Skeletal muscle satellite cell (primary cell): ENCODE data around the gene PCP2.

Experiments used
- H3K27me3 ChIP-seq: 2 replicates; pipeline ENCODE4 v1.7.0; 2013; ENCODE audit warnings: low read length; ENCODE audit not compliant: control insufficient read depth, insufficient read depth
- H3K36me3 ChIP-seq: 2 replicates; pipeline ENCODE4 v1.7.0; 2013; ENCODE audit warnings: mild to moderate bottlenecking, control low read depth, low read length; ENCODE audit not compliant: insufficient read depth
- H3K4me1 ChIP-seq: 2 replicates; pipeline ENCODE4 v1.7.0; 2013; ENCODE audit warnings: low read length; ENCODE audit not compliant: control insufficient read depth, insufficient read depth
- H3K4me2 ChIP-seq: 2 replicates; pipeline ENCODE4 v1.7.0; 2013; ENCODE audit warnings: mild to moderate bottlenecking, low read length
- H3K4me3 ChIP-seq: 2 replicates; pipeline ENCODE4 v1.7.0; 2013; ENCODE audit warnings: low read length
- H3K9ac ChIP-seq: 2 replicates; pipeline ENCODE4 v1.7.0; 2013; ENCODE audit warnings: mild to moderate bottlenecking, low read depth, low read length, moderate library complexity
- H3K9me3 ChIP-seq: replicated peaks from 2 replicates; pipeline ENCODE4 v1.7.0; 2013; ENCODE audit warnings: mild to moderate bottlenecking, control low read depth, low read length

Gene PCP2

DNA sequence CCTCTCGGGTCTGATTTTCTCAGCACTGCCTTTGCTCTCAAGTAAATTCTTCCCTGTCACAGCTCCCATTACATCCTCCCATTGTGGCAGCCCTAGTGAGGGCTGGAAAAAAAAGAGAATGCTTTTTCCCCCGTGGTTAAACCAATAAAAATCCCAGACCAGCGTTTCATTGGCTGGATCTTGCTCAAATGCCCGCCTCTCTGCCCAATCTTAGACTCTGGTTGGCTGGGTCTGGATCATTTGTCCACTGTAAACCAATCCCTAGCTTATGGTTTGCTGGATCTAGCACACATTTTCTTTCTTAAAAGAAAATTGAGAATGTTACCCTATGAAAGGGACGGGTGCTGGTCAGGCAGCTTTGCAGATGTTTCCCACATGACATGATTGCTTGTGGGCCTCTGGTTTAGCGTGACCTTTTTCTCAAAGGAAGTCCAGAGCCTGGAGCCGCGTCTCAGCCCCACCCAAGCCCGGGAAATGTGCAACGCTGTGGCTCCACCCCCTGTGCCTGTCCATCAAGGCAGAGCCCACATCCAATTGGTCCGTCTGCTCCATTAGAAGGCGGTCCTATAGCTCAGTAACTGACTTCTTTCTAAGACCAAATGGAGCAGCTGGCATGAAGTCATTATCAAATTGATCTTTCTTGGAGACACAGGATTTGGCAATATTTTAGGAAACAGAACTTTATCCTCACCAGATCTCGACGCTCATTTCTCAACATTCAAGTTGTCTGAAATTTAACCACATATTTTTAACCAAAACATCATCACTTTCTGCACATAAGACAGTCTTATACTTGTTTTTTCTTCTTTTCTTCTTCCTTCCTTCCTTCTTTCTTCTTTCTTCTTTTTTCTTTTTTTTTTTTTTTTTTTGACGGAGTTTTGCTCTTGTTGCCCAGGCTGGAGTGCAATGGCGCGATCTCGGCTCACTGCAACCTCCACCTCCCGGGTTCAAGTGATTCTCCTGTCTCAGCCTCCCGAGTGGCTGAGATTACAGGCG is 40.8 kb upstream of the PCP2 start:
- Histone ChIP-seq H3K36me3 (no peaks in the 10 kb centered on the region), H3K4me2 (peak overlapping the region; percentile 34), H3K27me3 (peaks cover 30% of the 10 kb centered on the region), H3K4me1 (no peaks in the 10 kb centered on the region), H3K9me3 (no peaks in the 10 kb centered on the region), H3K9ac (no peak overlapping the region), H3K4me3 (no peak overlapping the region)

DNA sequence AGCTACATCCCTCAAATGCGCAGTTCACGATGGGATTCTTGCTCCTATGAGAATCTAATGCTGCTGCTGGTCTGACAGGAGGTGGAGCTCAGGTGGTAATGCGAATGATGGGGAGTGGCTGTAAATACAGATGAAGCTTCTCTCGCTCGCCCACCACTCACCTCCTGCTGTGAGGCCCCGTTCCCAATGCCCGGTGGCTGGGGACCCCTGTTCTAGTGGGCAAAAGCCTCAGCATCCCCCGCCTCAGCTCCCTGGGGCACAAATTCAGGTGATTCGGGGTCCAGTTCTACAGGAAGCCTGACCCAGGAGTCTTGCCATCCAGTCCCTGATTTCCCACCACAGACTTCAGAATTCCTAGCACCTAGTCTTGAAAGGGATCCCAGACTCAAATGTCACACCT is 39.0 kb upstream of the PCP2 start:
- Histone ChIP-seq H3K4me3 (no peak overlapping the region), H3K9ac (no peak overlapping the region), H3K4me2 (no peak overlapping the region), H3K9me3 (no peaks in the 10 kb centered on the region), H3K27me3 (peaks cover 25% of the 10 kb centered on the region), H3K4me1 (no peaks in the 10 kb centered on the region), H3K36me3 (no peaks in the 10 kb centered on the region)

DNA sequence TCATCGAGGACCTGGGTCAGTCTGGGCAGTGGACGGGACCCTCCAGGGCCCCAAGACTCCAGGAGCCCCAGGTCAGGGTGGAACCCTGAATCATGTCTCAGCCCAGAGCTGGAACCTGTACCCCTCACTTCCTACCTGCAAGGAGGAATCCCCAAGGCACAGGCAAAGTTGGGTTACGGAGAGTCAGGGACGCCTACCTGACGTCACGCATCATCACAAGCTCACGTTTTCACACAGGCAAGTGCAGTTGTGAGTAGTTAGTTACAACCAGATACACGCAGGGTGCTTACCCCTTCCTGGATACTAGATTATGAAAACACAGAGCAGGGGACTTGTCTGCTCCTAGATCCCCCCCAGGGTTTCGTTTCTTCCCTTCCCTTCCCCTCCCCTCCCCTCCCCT is 37.3 kb upstream of the PCP2 start:
- no peak overlapping the region for H3K9ac ChIP-seq
- no peaks in the 10 kb centered on the region for H3K9me3 ChIP-seq
- no peak overlapping the region for H3K4me2 ChIP-seq
- H3K4me1 ChIP-seq: no peaks in the 10 kb centered on the region
- no peaks in the 10 kb centered on the region for H3K36me3 ChIP-seq
- H3K4me3 ChIP-seq: no peak overlapping the region
- peaks cover 13% of the 10 kb centered on the region for H3K27me3 ChIP-seq

DNA sequence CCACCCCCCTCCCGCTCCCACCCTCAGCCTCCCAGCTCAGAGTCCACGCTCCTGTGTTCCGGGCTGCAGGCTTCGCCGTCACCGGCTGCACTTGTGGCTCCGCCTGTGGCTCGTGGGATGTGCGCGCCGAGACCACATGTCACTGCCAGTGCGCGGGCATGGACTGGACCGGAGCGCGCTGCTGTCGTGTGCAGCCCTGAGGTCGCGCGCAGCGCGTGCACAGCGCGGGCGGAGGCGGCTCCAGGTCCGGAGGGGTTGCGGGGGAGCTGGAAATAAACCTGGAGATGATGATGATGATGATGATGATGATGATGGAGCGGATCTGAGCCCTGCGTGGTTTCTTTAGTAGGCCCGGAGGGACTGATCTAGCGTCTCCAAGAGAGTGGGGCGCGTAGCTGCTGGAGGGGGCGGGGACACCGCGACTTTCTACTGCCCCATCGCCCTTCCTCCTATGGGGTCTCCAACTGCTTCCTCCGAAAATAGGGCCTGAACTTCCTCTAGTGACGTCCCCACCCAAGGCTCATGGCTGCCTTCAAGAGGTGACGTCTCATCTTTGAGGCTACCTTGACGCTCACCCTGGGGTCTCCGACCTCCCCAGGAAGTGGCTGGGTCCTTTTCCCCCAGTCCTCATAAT is 36.7 kb upstream of the PCP2 start:
- Histone ChIP-seq H3K4me2 (no peak overlapping the region), H3K9me3 (no peaks in the 10 kb centered on the region), H3K9ac (no peak overlapping the region), H3K36me3 (no peaks in the 10 kb centered on the region), H3K4me3 (no peak overlapping the region), H3K4me1 (no peaks in the 10 kb centered on the region), H3K27me3 (peaks cover 13% of the 10 kb centered on the region)

DNA sequence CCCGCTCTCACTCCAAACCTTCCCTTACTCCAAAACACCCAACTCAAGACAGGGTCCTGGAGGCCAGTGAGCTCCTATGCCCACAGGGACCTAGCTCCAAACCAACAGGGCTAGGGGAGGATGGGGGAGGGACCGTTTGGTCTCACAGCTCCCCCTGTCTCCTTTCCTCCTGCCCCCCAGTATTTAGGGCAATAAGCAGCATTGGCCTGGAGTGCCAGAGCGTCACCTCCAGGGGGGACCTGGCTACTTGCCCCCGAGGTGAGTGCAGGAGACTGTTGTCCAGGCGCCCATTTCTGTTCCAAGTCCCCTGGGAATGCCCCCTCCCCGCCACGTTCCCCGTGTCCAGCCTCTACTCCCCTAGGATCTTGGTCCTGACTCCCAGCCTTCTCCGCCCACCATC is 36.1 kb upstream of the PCP2 start:
- H3K4me2 ChIP-seq: no peak overlapping the region
- H3K36me3 ChIP-seq: no peaks in the 10 kb centered on the region
- no peak overlapping the region for H3K9ac ChIP-seq
- no peaks in the 10 kb centered on the region for H3K4me1 ChIP-seq
- H3K4me3 ChIP-seq: no peak overlapping the region
- H3K9me3 ChIP-seq: no peaks in the 10 kb centered on the region
- peaks cover 13% of the 10 kb centered on the region for H3K27me3 ChIP-seq

DNA sequence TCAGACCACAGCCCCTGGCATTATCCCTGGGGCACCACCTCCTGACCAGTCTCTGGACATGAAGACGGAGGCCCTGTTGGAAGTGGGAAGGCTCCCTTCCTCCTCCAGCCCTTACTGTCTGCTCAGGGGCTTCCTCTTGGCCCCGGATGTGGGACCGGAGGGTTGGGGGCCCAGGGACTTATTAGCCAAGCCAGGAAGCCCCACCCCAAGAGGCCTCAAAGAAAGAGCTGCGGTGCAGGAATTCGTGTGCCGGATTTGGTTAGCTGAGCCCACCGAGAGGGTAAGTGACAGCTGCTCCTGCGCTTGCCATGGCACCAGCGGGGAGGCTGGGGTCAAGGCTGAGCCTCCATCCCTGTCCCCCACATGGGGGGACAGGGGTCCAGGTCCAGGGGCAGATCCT is 35.3 kb upstream of the PCP2 start, which contains the start of gene RETN:
RETN (plus strand) TSS at position 208 of the 400 bp plus-strand sequence. CDS start 278 bp downstream, outside the sequence.
- no peak within 1 kb of the TSS for H3K4me3 ChIP-seq
- H3K27me3 ChIP-seq: peaks cover 13% of the 10 kb centered on the region
- no peak within 1 kb of the TSS for H3K9ac ChIP-seq
- no peaks in the 10 kb centered on the region for H3K4me1 ChIP-seq
- no peaks in the 10 kb centered on the region for H3K9me3 ChIP-seq
- H3K36me3 ChIP-seq: no peaks in the 10 kb centered on the region
- H3K4me2 ChIP-seq: no peak within 1 kb of the TSS

DNA sequence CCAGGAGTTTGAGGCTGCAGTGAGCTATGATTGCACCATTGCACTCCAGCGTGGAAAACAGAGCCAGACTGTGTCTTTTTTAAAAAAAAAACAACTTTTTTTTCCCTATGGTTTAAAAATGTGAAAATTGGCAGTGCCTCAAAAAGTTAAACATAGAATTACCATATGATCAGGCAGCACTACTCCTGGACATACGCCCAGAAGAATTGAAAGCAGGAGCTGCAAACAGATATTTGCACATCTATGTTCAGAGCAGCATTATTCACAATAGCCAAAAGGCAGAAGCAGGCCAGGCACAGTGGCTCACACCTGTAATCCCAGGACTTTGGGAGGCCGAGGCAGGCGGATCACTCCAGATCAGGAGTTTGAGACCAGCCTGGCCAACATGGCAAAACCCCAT is 31.6 kb upstream of the PCP2 start:
- Histone ChIP-seq H3K9ac (no peak overlapping the region), H3K36me3 (no peaks in the 10 kb centered on the region), H3K27me3 (peaks cover 16% of the 10 kb centered on the region), H3K9me3 (no peaks in the 10 kb centered on the region), H3K4me1 (no peaks in the 10 kb centered on the region), H3K4me2 (no peak overlapping the region), H3K4me3 (no peak overlapping the region)

DNA sequence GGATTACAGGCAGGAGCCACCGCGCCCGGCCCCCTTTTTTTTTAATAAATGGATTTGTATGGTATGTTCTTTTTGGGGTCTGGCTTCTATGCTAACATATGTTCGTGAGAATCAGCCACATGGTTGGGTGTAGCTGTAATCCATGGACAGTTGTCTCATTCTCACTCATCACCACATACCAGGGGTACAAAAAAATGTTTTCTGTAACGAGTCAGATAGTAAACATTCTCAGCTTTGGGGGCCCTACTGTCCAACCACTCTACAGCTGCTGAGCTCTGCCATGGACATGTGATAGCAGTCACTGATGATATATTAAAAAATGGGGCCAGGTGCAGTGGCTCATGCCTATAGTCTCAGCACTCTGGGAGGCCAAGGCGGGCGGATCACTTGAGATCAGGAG is 30.2 kb upstream of the PCP2 start:
- Histone ChIP-seq H3K9ac (no peak overlapping the region), H3K36me3 (no peaks in the 10 kb centered on the region), H3K9me3 (no peaks in the 10 kb centered on the region), H3K27me3 (peaks cover 11% of the 10 kb centered on the region), H3K4me2 (no peak overlapping the region), H3K4me3 (no peak overlapping the region), H3K4me1 (no peaks in the 10 kb centered on the region)

DNA sequence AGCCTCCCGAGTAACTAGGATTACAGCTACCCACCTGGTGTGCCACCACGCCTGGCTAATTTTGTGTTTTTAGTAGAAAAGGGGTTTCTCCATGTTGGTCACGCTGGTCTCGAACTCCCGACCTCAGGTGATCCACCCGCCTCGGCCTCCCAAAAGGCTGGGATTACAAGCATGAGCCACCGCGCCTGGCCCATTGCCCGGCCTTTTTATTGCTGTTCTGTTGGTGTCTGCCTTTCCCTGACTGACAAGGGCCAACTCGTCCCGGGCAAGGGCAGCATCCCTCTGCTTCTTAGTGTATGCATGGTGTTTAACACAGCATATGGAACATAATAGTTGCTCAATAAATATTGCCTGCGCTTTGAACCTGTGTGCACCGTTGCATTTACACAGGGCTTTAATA is 29.1 kb upstream of the PCP2 start:
- Histone ChIP-seq H3K36me3 (no peaks in the 10 kb centered on the region), H3K9ac (no peak overlapping the region), H3K27me3 (peaks cover 20% of the 10 kb centered on the region), H3K4me2 (no peak overlapping the region), H3K4me3 (no peak overlapping the region), H3K4me1 (no peaks in the 10 kb centered on the region), H3K9me3 (no peaks in the 10 kb centered on the region)

DNA sequence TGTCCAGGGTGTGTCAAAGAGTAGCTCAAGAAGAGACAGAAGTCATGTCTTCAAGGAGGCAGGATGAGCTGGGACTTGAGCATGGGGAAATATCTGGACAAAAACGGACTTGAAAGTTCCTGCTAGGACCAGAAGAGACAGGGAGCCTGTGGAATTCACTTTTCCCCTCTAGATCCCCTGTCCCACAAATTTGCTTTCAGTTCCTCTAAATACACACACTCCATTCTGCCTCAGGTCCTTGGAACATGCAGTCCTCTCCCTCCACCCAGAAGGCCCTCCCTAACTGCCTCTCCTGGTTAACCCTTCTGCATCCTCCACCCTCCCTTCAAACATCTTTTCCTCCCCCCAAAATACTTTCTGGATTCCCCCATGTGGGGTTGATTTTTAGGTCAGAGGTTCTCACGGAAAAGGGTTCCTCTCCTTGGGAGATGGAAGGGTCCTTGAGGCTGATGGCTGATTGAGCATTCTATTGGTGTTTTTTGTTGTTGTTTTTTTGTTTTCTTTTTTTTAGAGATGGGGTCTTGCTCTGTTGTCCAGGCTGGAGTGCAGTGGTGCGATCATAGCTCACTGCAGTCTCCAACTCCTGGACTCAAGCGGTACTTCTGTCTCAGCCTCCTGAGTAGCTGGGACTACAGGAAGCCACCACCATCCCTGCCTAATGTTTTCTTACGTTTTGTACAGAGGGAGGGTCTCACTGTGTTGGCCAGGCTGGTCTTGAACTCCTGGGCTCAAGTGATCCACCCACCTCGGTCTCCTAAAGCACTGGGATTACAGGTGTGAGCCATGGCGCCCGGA is 28.4 kb upstream of the PCP2 start:
- H3K36me3 ChIP-seq: no peaks in the 10 kb centered on the region

DNA sequence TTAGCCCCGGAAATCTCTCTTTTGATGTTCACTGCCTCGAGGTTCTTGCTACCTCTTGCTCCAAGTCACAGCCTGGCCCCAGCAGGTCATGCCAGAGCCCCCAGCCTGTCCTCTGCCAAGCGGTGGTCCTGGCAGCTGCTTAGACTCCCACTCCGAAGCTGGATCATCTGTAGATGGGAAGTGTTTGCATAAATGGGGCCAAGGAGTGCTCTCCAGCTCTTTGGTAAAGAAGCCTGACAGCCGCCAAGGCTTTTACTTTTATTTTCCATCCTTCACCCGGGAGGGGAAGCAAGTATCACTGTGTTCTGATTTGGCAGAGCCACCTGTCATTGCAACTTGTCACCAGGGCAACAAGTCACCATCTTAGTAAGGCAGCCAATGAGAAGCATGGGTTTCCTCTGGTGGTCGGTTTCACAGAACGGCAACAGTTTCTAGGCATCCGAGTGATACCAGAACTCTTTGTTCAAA is 24.7 kb upstream of the PCP2 start:
- Histone ChIP-seq H3K4me2 (no peak overlapping the region), H3K4me3 (no peak overlapping the region), H3K27me3 (peaks cover 21% of the 10 kb centered on the region), H3K9me3 (no peaks in the 10 kb centered on the region), H3K36me3 (no peaks in the 10 kb centered on the region), H3K9ac (no peak overlapping the region), H3K4me1 (no peaks in the 10 kb centered on the region)

More for the DNA sequence above, 28.4 kb upstream of the PCP2 start:
- H3K4me1 ChIP-seq: no peaks in the 10 kb centered on the region
- no peak overlapping the region for H3K9ac ChIP-seq
- H3K4me3 ChIP-seq: no peak overlapping the region
- H3K27me3 ChIP-seq: peaks cover 24% of the 10 kb centered on the region
- H3K9me3 ChIP-seq: no peaks in the 10 kb centered on the region
- H3K4me2 ChIP-seq: no peak overlapping the region
